SU-DHL-6 (cell line): ENCODE data around the gene NDRG4.

Source experiments
- CTCF ChIP-seq: fragments of 200-600 bp; sonication (generic); IDR thresholded peaks from one replicate; pipeline ENCODE4 v1.5.1; 2017; ENCODE audit warnings: antibody characterized with exemption, mild to moderate bottlenecking, low read length, moderate library complexity; ENCODE audit not compliant: insufficient read depth, poor library complexity, severe bottlenecking
- EZH2phosphoT487 ChIP-seq: fragments of 200-600 bp; sonication (generic), shearing (Covaris generic); conservative IDR thresholded peaks from 2 replicates; pipeline ENCODE4 v1.6.1; 2018; ENCODE audit warnings: mild to moderate bottlenecking, antibody characterized with exemption, low read length, moderate library complexity, mixed read lengths

- TF ChIP-seq CTCF = no peak
- no peak for TF ChIP-seq EZH2phosphoT487
Measured at GRCh38 chr16:58465817-58466216, 34.1 kb upstream of the NDRG4 start.
